Measurements from ENCODE around the gene TOMM5. TPM values are rescaled to one million over a fixed set of nuclear protein-coding genes. Genes with fewer than 3 reads are reported as not detected.

Gene TOMM5
- total and polyA plus RNA-seq, 2 of the 13 experiments (the other 11 are each of a cell fraction or from before 2014, with no cell fraction given): 147 to 315 TPM

- TF ChIP-seq ZFP41 (CRISPR knock-in tag; IDR thresholded peaks at IDR 0.05; ENCODE audit: borderline replicate concordance) (no peak), MAFF (IDR thresholded peaks at IDR 0.05; ENCODE audit: low read depth, low read length) (no peak), TFE3 (CRISPR knock-in tag; IDR thresholded peaks at IDR 0.05) (no peak), ATF2 (CRISPR knock-in tag; IDR thresholded peaks at IDR 0.05) (no peak), PLSCR1 (CRISPR knock-in tag; IDR thresholded peaks at IDR 0.05; ENCODE audit: borderline replicate concordance) (no peak), GABPB1 (CRISPR knock-in tag; IDR thresholded peaks at IDR 0.05) (no peak), RAD21 (CRISPR knock-in tag; IDR thresholded peaks at IDR 0.05) (peak; percentile 22; the same call in 1 of the 2 replicates)
Observed at GRCh38 chr9:37582548-37583157, 9.7 kb downstream of the TOMM5 start (continued).

Measured in HepG2 (cell line).